Right lobe of liver (tissue), 6 donors: ENCODE data around the gene VWA8. TPM values are rescaled to one million over a fixed set of nuclear protein-coding genes. Genes with fewer than 3 reads are reported as not detected.

ENCODE experiments used
- ATAC-seq, 4 donors: fragments of 200-7000 bp; cut with Tn5 transposase; one replicate each; pipeline ENCODE4 v1.9.1; 2020; ENCODE audit warnings: mild to moderate bottlenecking in 4 of 4, moderate library complexity in 4 of 4
- DNase-seq, 3 donors: peaks; one replicate each; pipeline ENCODE4 v3.0.0-alpha.2; 2020
- H3K27ac ChIP-seq, 3 donors: fragments of 200-600 bp; one replicate each; pipeline ENCODE4 v1.8.0; 2022
- H3K27me3 ChIP-seq, 2 donors: fragments of 200-600 bp; one replicate each; pipeline ENCODE4 v1.8.0; 2022
- H3K36me3 ChIP-seq, 4 donors: fragments of 200-600 bp; sonication (generic) in 1 of 4; one replicate each; pipeline versions ENCODE4 v1.5.1 to v1.8.0; 2017 to 2022; ENCODE audit warnings: control low read depth in 1 of 4
- H3K4me1 ChIP-seq, 4 donors: fragments of 200-600 bp; sonication (generic) in 1 of 4; one replicate each; pipeline versions ENCODE4 v1.5.1 to v1.8.0; 2017 to 2022; ENCODE audit warnings: control low read depth in 1 of 4
- H3K4me3 ChIP-seq, 3 donors: fragments of 200-600 bp; one replicate each; pipeline ENCODE4 v1.8.0; 2022
- H3K9me3 ChIP-seq, 4 donors: fragments of 200-600 bp; sonication (generic) in 1 of 4; one replicate each; pipeline versions ENCODE4 v1.5.1 to v1.8.0; 2017 to 2022; ENCODE audit warnings: control low read depth in 1 of 4
- CTCF ChIP-seq, 4 donors: fragments of 200-600 bp in 3 of 4; fragments of 450-650 bp in 1 of 4; IDR thresholded peaks; one replicate each; pipeline versions ENCODE4 v1.5.1 to v1.8.0; 2016 to 2022; ENCODE audit warnings: antibody characterized with exemption in 4 of 4, mild to moderate bottlenecking in 2 of 4
- POLR2A ChIP-seq: fragments of 450-650 bp; IDR thresholded peaks from one replicate; pipeline ENCODE4 v1.6.1; 2017; ENCODE audit warnings: antibody characterized with exemption, mild to moderate bottlenecking
- WGBS: methylation state at CpG from one replicate; pipeline ENCODE4 v1.1.6; 2018; ENCODE audit warnings: low coverage, low lambda C conversion rate; ENCODE audit not compliant: insufficient coverage; ENCODE audit errors: missing lambda C conversion rate; 5-methylcytosine and 5-hydroxymethylcytosine counted together
- intact Hi-C, 2 donors: fragments of 100-400 bp; cut with DNase I; formaldehyde crosslinking; loops; one replicate each; pipeline versions ENCODE4 v1.11.2 to v1.14.1; 2022
- total RNA-seq, 6 experiments: library from RNA; depleted of rRNA in 2 of 6; stranded (reverse); fragments of >200 nt in 2 of 6; fragmentation: NEBNext Ultra II Directional in 3 of 6; extraction: Animal tissue kit (Norgen Biotek cat#: 25700) in 3 of 6; gene quantifications; one replicate each; pipeline versions ENCODE4 v1.1.0 to v1.2.4, GENCODE V29; 2016 to 2023
- donor health status: DM: no; HTN: yes; CAD: no.
- donor health status: DM: no; HTN: no; CAD: no.
- donor health status: DM: no; HTN: no; CAD: no.
- donor health status: DM: no; HTN: yes; CAD: no.
- donor health status: DM: no; HTN: yes; CAD: no.

VWA8 gene
- total RNA-seq, 6 experiments from 2014 or later = 19.4 to 33.8 (median 30.8) TPM

GRCh38 chr13:41670873-41671443 is 290.0 kb downstream of the VWA8 start:
- intact Hi-C loops = no loop called here
- no peak for ATAC-seq

GRCh38 chr13:41668130-41668757 is 292.7 kb downstream of the VWA8 start:
- Histone ChIP-seq H3K9me3 (no peaks in the 10 kb centered on the region), H3K27ac (no peak overlapping the region), H3K4me1 (no peaks in the 10 kb centered on the region), H3K4me3 (no peak overlapping the region), H3K27me3 (no peaks in the 10 kb centered on the region), H3K36me3 (no peaks in the 10 kb centered on the region)
- ATAC-seq (peak; percentile 99 to 100 (median 100)), DNase-seq (peak in 2 of 3 donors; percentile 21 to 62)
- 0% methylated on average over 1 of the region's 1 CpG for WGBS
- TF ChIP-seq POLR2A (no peak), CTCF (IDR thresholded peaks at IDR 0.05) (peak; percentile 70 to 96 (median 77))
- intact Hi-C loops = no loop called here

More at GRCh38 chr13:41670873-41671443, 290.0 kb downstream of the VWA8 start:
- no peaks in the 10 kb centered on the region for H3K36me3 ChIP-seq
- H3K4me1 ChIP-seq = no peaks in the 10 kb centered on the region
- H3K4me3 ChIP-seq = no peak overlapping the region
- no peaks in the 10 kb centered on the region for H3K27me3 ChIP-seq
- no peak overlapping the region for H3K27ac ChIP-seq
- TF ChIP-seq CTCF (IDR thresholded peaks at IDR 0.05) = no peak
- TF ChIP-seq POLR2A = no peak
- no peak for DNase-seq
- 85% methylated on average over 7 of the region's 8 CpGs for WGBS
- no peaks in the 10 kb centered on the region for H3K9me3 ChIP-seq

GRCh38 chr13:41666644-41667043 is 294.3 kb downstream of the VWA8 start:
- ATAC-seq = no peak
- H3K27ac ChIP-seq = no peak overlapping the region
- TF ChIP-seq POLR2A = no peak
- TF ChIP-seq CTCF (IDR thresholded peaks at IDR 0.05) = no peak
- DNase-seq = no peak
- intact Hi-C loops = no loop called here
- 88% methylated on average over 4 of the region's 4 CpGs for WGBS
- H3K27me3 ChIP-seq = no peaks in the 10 kb centered on the region
- no peaks in the 10 kb centered on the region for H3K4me1 ChIP-seq
- no peak overlapping the region for H3K4me3 ChIP-seq
- H3K9me3 ChIP-seq = no peaks in the 10 kb centered on the region
- peaks cover 0 to 9% (median 0%) of the 10 kb centered on the region in 4 donors for H3K36me3 ChIP-seq

- DNase-seq (no peak), ATAC-seq (no peak)
- 87% methylated on average over 2 of the region's 2 CpGs for WGBS
- Histone ChIP-seq H3K4me3 (no peak overlapping the region), H3K27me3 (no peaks in the 10 kb centered on the region), H3K36me3 (peaks cover 0 to 9% (median 0%) of the 10 kb centered on the region in 4 donors), H3K4me1 (peaks cover 0 to 3% (median 0%) of the 10 kb centered on the region in 4 donors), H3K9me3 (no peaks in the 10 kb centered on the region), H3K27ac (no peak overlapping the region)
- intact Hi-C loops = no loop called here
- no peak for TF ChIP-seq CTCF (IDR thresholded peaks at IDR 0.05)
- TF ChIP-seq POLR2A = no peak
Observed at GRCh38 chr13:41660411-41660810, 300.5 kb downstream of the VWA8 start.
